K562 (cell line): ENCODE data around the gene DCTN2. TPM values are rescaled to one million over a fixed set of nuclear protein-coding genes. Genes with fewer than 3 reads are reported as not detected.

ENCODE experiments used
- CBX2 ChIP-seq: fragments of 200-600 bp; sonication (generic); IDR thresholded peaks from one replicate; pipeline ENCODE4 v1.6.1; 2012; ENCODE audit warnings: mild to moderate bottlenecking, low read length, inconsistent platforms; ENCODE audit not compliant: insufficient read depth, poor library complexity, severe bottlenecking
- GTF2A2 ChIP-seq: IDR thresholded peaks from 2 replicates; pipeline ENCODE4 v1.6.1; 2016; ENCODE audit warnings: mild to moderate bottlenecking, missing genetic modification characterization, missing compliant biosample characterization
- PATZ1 ChIP-seq: fragments of 250-450 bp; sonication (Bioruptor Pico); IDR thresholded peaks from 2 replicates; pipeline ENCODE4 v1.5.0; 2020; ENCODE audit warnings: mild to moderate bottlenecking, borderline replicate concordance
- SMAD3 ChIP-seq: fragments of 450-650 bp; formaldehyde crosslinking; conservative IDR thresholded peaks from 2 replicates; pipeline ENCODE4 v1.4.0; 2020; ENCODE audit warnings: mild to moderate bottlenecking
- ZKSCAN1 ChIP-seq: fragments of 150-350 bp; IDR thresholded peaks from 2 replicates; pipeline ENCODE4 v1.6.1; 2016; ENCODE audit warnings: low read depth, low read length
- ZNF165 ChIP-seq: fragments of 250-450 bp; sonication (Bioruptor Pico); IDR thresholded peaks from 2 replicates; pipeline ENCODE4 v1.4.0; 2020; ENCODE audit warnings: borderline replicate concordance
- ZNF384 ChIP-seq: IDR thresholded peaks from 2 replicates; pipeline ENCODE4 v1.6.1; 2012; ENCODE audit warnings: low read depth, low read length, improper control_type of control experiment
- ZNF407 ChIP-seq: fragments of 450-650 bp; IDR thresholded peaks from 2 replicates; pipeline ENCODE4 v1.6.1; 2016; ENCODE audit warnings: low read depth
- ZSCAN29 ChIP-seq: fragments of 450-650 bp; IDR thresholded peaks from 2 replicates; pipeline ENCODE4 v1.6.1; 2017
- polyA plus RNA-seq, 8 experiments: library from polyadenylated mRNA; depleted of rRNA in 4 of 8; stranded (reverse) in 5 of 8; unstranded in 3 of 8; fragments of >200 nt; fragmentation: Nextera tagmentation in 2 of 8; fragmentation: Illumina TruSeq in 1 of 8; extraction: Ambion mirVana in 2 of 8; extraction: Trizol in 1 of 8; gene quantifications; 2 replicates each; pipeline versions ENCODE4 v1.2.1 to v1.2.3, GENCODE V29; 2011 to 2014; ENCODE audit warnings: inconsistent platforms in 1 of 8, missing spikeins in 1 of 8
- total RNA-seq, 7 experiments: library from RNA; depleted of rRNA in 6 of 7; stranded (reverse); fragments of >200 nt in 6 of 7; fragmentation: Illumina TruSeq in 2 of 7; extraction: Trizol in 2 of 7; gene quantifications; 2 replicates each; pipeline versions ENCODE4 v1.2.1 to v1.2.3, GENCODE V29; 2011 to 2021; ENCODE audit warnings: low replicate concordance in 1 of 7
- TF ChIP-seq, protein P1 (sequence below): IDR thresholded peaks from 2 replicates; pipeline ENCODE4 v1.6.1; 2012; ENCODE audit warnings: low read depth, low read length, improper control_type of control experiment, borderline replicate concordance

Gene DCTN2
- total and polyA plus RNA-seq, 9 of the 15 experiments (the other 6 are each of a cell fraction or from before 2014, with no cell fraction given): 43.6 to 270 (median 125) TPM

GRCh38 chr12:57487597-57488401 is 59.2 kb downstream of the DCTN2 start, which contains the start of gene MARS1 (continued):
- TF ChIP-seq, protein P1, sequence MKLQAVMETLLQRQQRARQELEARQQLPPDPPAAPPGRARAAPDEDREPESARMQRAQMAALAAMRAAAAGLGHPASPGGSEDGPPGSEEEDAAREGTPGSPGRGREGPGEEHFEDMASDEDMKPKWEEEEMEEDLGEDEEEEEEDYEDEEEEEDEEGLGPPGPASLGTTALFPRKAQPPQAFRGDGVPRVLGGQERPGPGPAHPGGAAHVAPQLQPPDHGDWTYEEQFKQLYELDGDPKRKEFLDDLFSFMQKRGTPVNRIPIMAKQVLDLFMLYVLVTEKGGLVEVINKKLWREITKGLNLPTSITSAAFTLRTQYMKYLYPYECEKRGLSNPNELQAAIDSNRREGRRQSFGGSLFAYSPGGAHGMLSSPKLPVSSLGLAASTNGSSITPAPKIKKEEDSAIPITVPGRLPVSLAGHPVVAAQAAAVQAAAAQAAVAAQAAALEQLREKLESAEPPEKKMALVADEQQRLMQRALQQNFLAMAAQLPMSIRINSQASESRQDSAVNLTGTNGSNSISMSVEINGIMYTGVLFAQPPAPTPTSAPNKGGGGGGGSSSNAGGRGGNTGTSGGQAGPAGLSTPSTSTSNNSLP: no peak
- TF ChIP-seq ZNF165: no peak
- TF ChIP-seq PATZ1 (CRISPR knock-in tag): no peak
- TF ChIP-seq ZNF407: no peak
- no peak; the same call in 1 of the 2 replicates for TF ChIP-seq ZKSCAN1
- peak; percentile 49; the same call in 1 of the 2 replicates for TF ChIP-seq SMAD3 (CRISPR knock-in tag)
- TF ChIP-seq ZNF384: peak; percentile 100
- TF ChIP-seq CBX2: no peak
- no peak for TF ChIP-seq GTF2A2
- TF ChIP-seq ZSCAN29: no peak
